HepG2 (cell line): ENCODE data around the gene SYDE1.

ENCODE experiments used
- CREB1 ChIP-seq, 2 experiments: fragments of 450-650 bp in 1 of 2; IDR thresholded peaks; 2 replicates each; pipeline ENCODE4 v1.6.1; 2016 to 2017; ENCODE audit warnings: control low read depth in 1 of 2, mild to moderate bottlenecking in 1 of 2, missing compliant biosample characterization in 1 of 2, missing genetic modification characterization in 1 of 2
- CTCF ChIP-seq: sonication (generic); formaldehyde crosslinking; IDR thresholded peaks from 2 replicates; pipeline ENCODE4 v1.5.0; 2020; ENCODE audit warnings: mild to moderate bottlenecking, missing genetic modification reagents, moderate library complexity
- HDAC2 ChIP-seq: sonication (generic); formaldehyde crosslinking; IDR thresholded peaks from 2 replicates; pipeline ENCODE4 v1.4.0; 2020; ENCODE audit warnings: missing genetic modification reagents
- NFYC ChIP-seq: IDR thresholded peaks from 2 replicates; pipeline ENCODE4 v1.6.1; 2016; ENCODE audit warnings: missing genetic modification reagents, missing compliant biosample characterization
- ONECUT2 ChIP-seq: sonication (generic); formaldehyde crosslinking; IDR thresholded peaks from 2 replicates; pipeline ENCODE4 v1.4.0; 2020; ENCODE audit warnings: missing genetic modification reagents
- PHF20 ChIP-seq: sonication (generic); formaldehyde crosslinking; IDR thresholded peaks from 2 replicates; pipeline ENCODE4 v1.5.0; 2020; ENCODE audit warnings: mild to moderate bottlenecking, missing genetic modification reagents
- TFAP4 ChIP-seq: sonication (generic); IDR thresholded peaks from 2 replicates; pipeline ENCODE4 v1.6.1; 2016; ENCODE audit warnings: low read depth, borderline replicate concordance
- TP53 ChIP-seq: sonication (generic); formaldehyde crosslinking; conservative IDR thresholded peaks from 2 replicates; pipeline ENCODE4 v1.4.0; 2020; ENCODE audit warnings: missing genetic modification reagents
- ZNF576 ChIP-seq: sonication (generic); formaldehyde crosslinking; IDR thresholded peaks from 2 replicates; pipeline ENCODE4 v1.4.0; 2020; ENCODE audit warnings: mild to moderate bottlenecking, missing genetic modification reagents
- ZNF747 ChIP-seq: sonication (generic); formaldehyde crosslinking; IDR thresholded peaks from 2 replicates; pipeline ENCODE4 v1.8.1; 2023; ENCODE audit warnings: missing genetic modification reagents, mild to moderate bottlenecking, borderline replicate concordance
- ZNF850 ChIP-seq: sonication (generic); formaldehyde crosslinking; conservative IDR thresholded peaks from 2 replicates; pipeline ENCODE4 v1.9.0; 2021; ENCODE audit warnings: mild to moderate bottlenecking, missing genetic modification reagents
- TF ChIP-seq, protein P1 (sequence below): sonication (generic); formaldehyde crosslinking; IDR thresholded peaks from 2 replicates; pipeline ENCODE4 v1.4.0; 2020; ENCODE audit warnings: missing genetic modification reagents

DNA sequence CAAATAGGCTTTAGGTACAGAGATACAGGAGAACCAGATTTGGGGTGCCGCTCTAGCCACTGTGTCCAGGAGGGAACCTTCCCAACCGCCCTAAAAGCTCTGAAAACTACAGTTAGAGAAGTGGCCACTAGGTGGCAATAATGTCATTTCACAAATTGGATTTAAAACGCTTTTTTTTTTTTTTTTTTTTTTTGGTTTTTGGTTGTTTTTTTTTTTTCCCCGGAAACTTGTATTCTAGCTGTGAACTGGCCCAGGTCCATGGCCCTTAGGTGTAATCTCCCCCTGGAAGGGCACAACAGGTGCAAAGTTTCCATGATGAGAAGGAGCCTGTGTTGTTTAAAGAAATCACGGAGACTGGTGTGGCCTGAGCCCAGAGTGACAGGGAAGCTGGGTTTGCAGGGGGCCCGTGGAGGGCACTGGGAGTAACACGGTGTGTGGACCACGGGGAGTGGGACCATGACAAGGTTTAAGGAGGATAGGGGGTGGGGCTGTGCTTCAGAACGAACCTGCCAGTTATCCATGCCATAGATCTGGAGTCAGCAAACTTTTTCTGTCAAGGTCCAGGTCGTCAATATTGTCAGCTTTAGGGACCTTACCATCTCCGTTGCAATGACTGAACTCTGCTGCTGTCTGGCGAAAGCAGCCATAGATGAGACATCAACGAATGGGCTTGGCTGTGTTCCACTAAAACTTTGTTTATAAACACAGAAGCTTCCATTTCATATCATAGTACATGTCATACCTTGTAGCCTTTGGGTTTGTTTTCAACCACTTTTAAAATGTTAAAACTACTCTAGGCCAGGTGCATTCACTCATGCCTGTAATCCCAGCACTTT lies 15.1 kb upstream of the SYDE1 start:
- TF ChIP-seq TP53 (CRISPR knock-in tag) (no peak), CREB1 (IDR thresholded peaks at IDR 0.05) (no peak), CREB1 (CRISPR knock-in tag; IDR thresholded peaks at IDR 0.05) (no peak), NFYC (CRISPR knock-in tag) (no peak), ZNF747 (CRISPR knock-in tag) (no peak), CTCF (CRISPR knock-in tag) (peak; percentile 63), ONECUT2 (CRISPR knock-in tag) (no peak), TFAP4 (no peak), ZNF576 (no peak), PHF20 (CRISPR knock-in tag) (no peak), ZNF850 (CRISPR knock-in tag) (no peak), HDAC2 (CRISPR knock-in tag) (no peak)
- TF ChIP-seq, protein P1, sequence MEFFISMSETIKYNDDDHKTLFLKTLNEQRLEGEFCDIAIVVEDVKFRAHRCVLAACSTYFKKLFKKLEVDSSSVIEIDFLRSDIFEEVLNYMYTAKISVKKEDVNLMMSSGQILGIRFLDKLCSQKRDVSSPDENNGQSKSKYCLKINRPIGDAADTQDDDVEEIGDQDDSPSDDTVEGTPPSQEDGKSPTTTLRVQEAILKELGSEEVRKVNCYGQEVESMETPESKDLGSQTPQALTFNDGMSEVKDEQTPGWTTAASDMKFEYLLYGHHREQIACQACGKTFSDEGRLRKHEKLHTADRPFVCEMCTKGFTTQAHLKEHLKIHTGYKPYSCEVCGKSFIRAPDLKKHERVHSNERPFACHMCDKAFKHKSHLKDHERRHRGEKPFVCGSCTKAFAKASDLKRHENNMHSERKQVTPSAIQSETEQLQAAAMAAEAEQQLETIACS (CRISPR knock-in tag), result no peak
